Liver (tissue), 9 donors: Measurements from ENCODE around the gene DUS3L. TPM values are rescaled to one million over a fixed set of nuclear protein-coding genes. Genes with fewer than 3 reads are reported as not detected.

Source experiments
- DNase-seq: peaks from one replicate; pipeline ENCODE4 v3.0.0-alpha.2; 2017; ENCODE audit warnings: low spot score
- H3K27ac ChIP-seq, 2 donors: one replicate each; pipeline ENCODE4 v1.7.0; 2013; ENCODE audit warnings: inconsistent platforms in 2 of 2, low read length in 2 of 2, control low read depth in 1 of 2, low read depth in 1 of 2, mild to moderate bottlenecking in 1 of 2
- H3K27me3 ChIP-seq, 4 donors: one replicate each; pipeline versions ENCODE4 v1.6.1 to v1.7.0; 2013; ENCODE audit warnings: low read length in 3 of 4, inconsistent platforms in 1 of 4, mild to moderate bottlenecking in 1 of 4, moderate library complexity in 1 of 4; ENCODE audit not compliant: control insufficient read depth in 4 of 4, insufficient read depth in 4 of 4
- H3K36me3 ChIP-seq, 4 donors: one replicate each; pipeline versions ENCODE4 v1.6.1 to v1.7.0; 2013; ENCODE audit warnings: low read length in 3 of 4, mild to moderate bottlenecking in 3 of 4, low read depth in 1 of 4, moderate library complexity in 1 of 4; ENCODE audit not compliant: control insufficient read depth in 4 of 4, insufficient read depth in 3 of 4
- H3K4me1 ChIP-seq, 4 donors: one replicate each; pipeline versions ENCODE4 v1.6.1 to v1.7.0; 2013; ENCODE audit warnings: low read length in 3 of 4, mild to moderate bottlenecking in 3 of 4, moderate library complexity in 1 of 4; ENCODE audit not compliant: control insufficient read depth in 4 of 4, insufficient read depth in 4 of 4
- H3K4me3 ChIP-seq, 3 donors: one replicate each; pipeline versions ENCODE4 v1.6.1 to v1.7.0; 2013; ENCODE audit warnings: low read length in 3 of 3, control low read depth in 1 of 3, low read depth in 1 of 3, mild to moderate bottlenecking in 1 of 3
- H3K9ac ChIP-seq, 2 donors: one replicate each; pipeline ENCODE4 v1.7.0; 2013; ENCODE audit warnings: low read length in 2 of 2, mild to moderate bottlenecking in 2 of 2, moderate library complexity in 2 of 2, control low read depth in 1 of 2, low read depth in 1 of 2
- H3K9me3 ChIP-seq, 4 donors: one replicate each; pipeline versions ENCODE4 v1.6.1 to v1.7.0; 2013; ENCODE audit warnings: low read length in 3 of 4; ENCODE audit not compliant: control insufficient read depth in 4 of 4
- CTCF ChIP-seq: fragments of 150-350 bp; IDR thresholded peaks from 2 replicates; pipeline ENCODE4 v1.5.1; 2017; ENCODE audit warnings: improper control_type of control experiment, low read depth, low read length; ENCODE audit not compliant: missing input control
- EGR1 ChIP-seq, 2 donors: IDR thresholded peaks; 2 replicates each; pipeline ENCODE4 v1.6.1; 2016 to 2018; ENCODE audit warnings: antibody characterized with exemption in 2 of 2, low read depth in 2 of 2
- FOXA1 ChIP-seq: IDR thresholded peaks from 2 replicates; pipeline ENCODE4 v1.6.1; 2016; ENCODE audit warnings: antibody characterized with exemption
- FOXA2 ChIP-seq: IDR thresholded peaks from 2 replicates; pipeline ENCODE4 v1.6.1; 2016; ENCODE audit warnings: antibody characterized with exemption
- GABPA ChIP-seq, 2 donors: IDR thresholded peaks in 1 of 2; conservative IDR thresholded peaks in 1 of 2; 2 replicates each; pipeline ENCODE4 v1.6.1; 2016; ENCODE audit warnings: antibody characterized with exemption in 2 of 2, mild to moderate bottlenecking in 1 of 2, moderate library complexity in 1 of 2
- HNF4A ChIP-seq, 2 donors: conservative IDR thresholded peaks; 2 replicates each; pipeline ENCODE4 v1.6.1; 2016; ENCODE audit warnings: antibody characterized with exemption in 2 of 2, mild to moderate bottlenecking in 2 of 2
- HNF4G ChIP-seq: IDR thresholded peaks from 2 replicates; pipeline ENCODE4 v1.6.1; 2016; ENCODE audit warnings: antibody characterized with exemption
- JUND ChIP-seq, 2 donors: IDR thresholded peaks; 2 replicates each; pipeline ENCODE4 v1.6.1; 2016; ENCODE audit warnings: antibody characterized with exemption in 2 of 2
- NR2F2 ChIP-seq: IDR thresholded peaks from 2 replicates; pipeline ENCODE4 v1.6.1; 2016; ENCODE audit warnings: antibody characterized with exemption
- RAD21 ChIP-seq, 2 donors: IDR thresholded peaks; 2 replicates each; pipeline ENCODE4 v1.6.1; 2016; ENCODE audit warnings: antibody characterized with exemption in 2 of 2, mild to moderate bottlenecking in 2 of 2
- RXRA ChIP-seq, 2 donors: IDR thresholded peaks; 2 replicates each; pipeline ENCODE4 v1.6.1; 2017 to 2018; ENCODE audit warnings: antibody characterized with exemption in 2 of 2, mild to moderate bottlenecking in 1 of 2
- SP1 ChIP-seq: IDR thresholded peaks from 2 replicates; pipeline ENCODE4 v1.6.1; 2018; ENCODE audit warnings: antibody characterized with exemption, mild to moderate bottlenecking
- TAF1 ChIP-seq: conservative IDR thresholded peaks from 2 replicates; pipeline ENCODE4 v1.6.1; 2016; ENCODE audit warnings: antibody characterized with exemption, mild to moderate bottlenecking
- YY1 ChIP-seq: IDR thresholded peaks from 2 replicates; pipeline ENCODE4 v1.6.1; 2016; ENCODE audit warnings: antibody characterized with exemption, mild to moderate bottlenecking
- ZBTB33 ChIP-seq: IDR thresholded peaks from 2 replicates; pipeline ENCODE4 v1.6.1; 2016; ENCODE audit warnings: antibody characterized with exemption
- WGBS: extraction: QIAGEN DNeasy Blood & Tissue Kit; methylation state at CpG from one replicate; pipeline ENCODE4 v1.1.7; 2013; 5-methylcytosine and 5-hydroxymethylcytosine counted together
- polyA plus RNA-seq, 2 donors: library from polyadenylated mRNA; stranded (reverse) in 1 of 2; unstranded in 1 of 2; fragments of 200-250 nt in 1 of 2; fragments of >200 nt in 1 of 2; fragmentation: Nextera tagmentation in 1 of 2; extraction: Ambion mirVana in 1 of 2; gene quantifications; one replicate each; pipeline versions ENCODE4 v1.2.1 to v1.2.3, GENCODE V29; 2013 to 2015
- total RNA-seq, 2 donors: library from RNA; depleted of rRNA; stranded (reverse); fragments of >200 nt; gene quantifications; one replicate each; pipeline ENCODE4 v1.2.3, GENCODE V29; 2014
- TF ChIP-seq, protein P1 (sequence below): IDR thresholded peaks from 2 replicates; pipeline ENCODE4 v1.6.1; 2016; ENCODE audit warnings: antibody characterized with exemption, mild to moderate bottlenecking
- TF ChIP-seq, protein P2 (sequence below): IDR thresholded peaks from 2 replicates; pipeline ENCODE4 v1.6.1; 2016; ENCODE audit warnings: antibody characterized with exemption
- TF ChIP-seq, protein P3 (sequence below): IDR thresholded peaks from 2 replicates; pipeline ENCODE4 v1.6.1; 2016; ENCODE audit warnings: antibody characterized with exemption
- donor health status: healthy.
- donor health status: healthy.
- donor health status: healthy.
- donor health status: healthy.
- donor health status: healthy.

Gene DUS3L
- total and polyA plus RNA-seq, 4 donors, result 12.2 to 19.0 (median 16.9) TPM

- WGBS, result 96% methylated on average over 39 of the region's 39 CpGs
- H3K9me3 ChIP-seq, result no peaks in the 10 kb centered on the region
- peaks cover 8 to 54% (median 32%) of the 10 kb centered on the region in 4 donors for H3K36me3 ChIP-seq
- no peak for TF ChIP-seq CTCF
- TF ChIP-seq, protein P1, sequence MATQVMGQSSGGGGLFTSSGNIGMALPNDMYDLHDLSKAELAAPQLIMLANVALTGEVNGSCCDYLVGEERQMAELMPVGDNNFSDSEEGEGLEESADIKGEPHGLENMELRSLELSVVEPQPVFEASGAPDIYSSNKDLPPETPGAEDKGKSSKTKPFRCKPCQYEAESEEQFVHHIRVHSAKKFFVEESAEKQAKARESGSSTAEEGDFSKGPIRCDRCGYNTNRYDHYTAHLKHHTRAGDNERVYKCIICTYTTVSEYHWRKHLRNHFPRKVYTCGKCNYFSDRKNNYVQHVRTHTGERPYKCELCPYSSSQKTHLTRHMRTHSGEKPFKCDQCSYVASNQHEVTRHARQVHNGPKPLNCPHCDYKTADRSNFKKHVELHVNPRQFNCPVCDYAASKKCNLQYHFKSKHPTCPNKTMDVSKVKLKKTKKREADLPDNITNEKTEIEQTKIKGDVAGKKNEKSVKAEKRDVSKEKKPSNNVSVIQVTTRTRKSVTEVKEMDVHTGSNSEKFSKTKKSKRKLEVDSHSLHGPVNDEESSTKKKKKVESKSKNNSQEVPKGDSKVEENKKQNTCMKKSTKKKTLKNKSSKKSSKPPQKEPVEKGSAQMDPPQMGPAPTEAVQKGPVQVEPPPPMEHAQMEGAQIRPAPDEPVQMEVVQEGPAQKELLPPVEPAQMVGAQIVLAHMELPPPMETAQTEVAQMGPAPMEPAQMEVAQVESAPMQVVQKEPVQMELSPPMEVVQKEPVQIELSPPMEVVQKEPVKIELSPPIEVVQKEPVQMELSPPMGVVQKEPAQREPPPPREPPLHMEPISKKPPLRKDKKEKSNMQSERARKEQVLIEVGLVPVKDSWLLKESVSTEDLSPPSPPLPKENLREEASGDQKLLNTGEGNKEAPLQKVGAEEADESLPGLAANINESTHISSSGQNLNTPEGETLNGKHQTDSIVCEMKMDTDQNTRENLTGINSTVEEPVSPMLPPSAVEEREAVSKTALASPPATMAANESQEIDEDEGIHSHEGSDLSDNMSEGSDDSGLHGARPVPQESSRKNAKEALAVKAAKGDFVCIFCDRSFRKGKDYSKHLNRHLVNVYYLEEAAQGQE, result no peak
- TF ChIP-seq ZBTB33, result no peak
- no peak for TF ChIP-seq RXRA (IDR thresholded peaks at IDR 0.05)
- TF ChIP-seq, protein P2, sequence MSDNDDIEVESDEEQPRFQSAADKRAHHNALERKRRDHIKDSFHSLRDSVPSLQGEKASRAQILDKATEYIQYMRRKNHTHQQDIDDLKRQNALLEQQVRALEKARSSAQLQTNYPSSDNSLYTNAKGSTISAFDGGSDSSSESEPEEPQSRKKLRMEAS, result no peak
- no peak for TF ChIP-seq TAF1
- no peak for TF ChIP-seq FOXA2
- TF ChIP-seq RAD21 (IDR thresholded peaks at IDR 0.05), result no peak
- no peak for TF ChIP-seq NR2F2
- TF ChIP-seq GABPA (IDR thresholded peaks at IDR 0.05 in 1 of 2, conservative IDR thresholded peaks at IDR 0.05 in 1 of 2), result no peak
- TF ChIP-seq SP1, result no peak
- no peak for TF ChIP-seq EGR1 (IDR thresholded peaks at IDR 0.05; ENCODE audit: low read depth in 2 of 2)
- no peak for TF ChIP-seq FOXA1
- no peak for TF ChIP-seq HNF4A (conservative IDR thresholded peaks at IDR 0.05)
- no peak for TF ChIP-seq HNF4G
- TF ChIP-seq YY1, result no peak
- TF ChIP-seq, protein P3, sequence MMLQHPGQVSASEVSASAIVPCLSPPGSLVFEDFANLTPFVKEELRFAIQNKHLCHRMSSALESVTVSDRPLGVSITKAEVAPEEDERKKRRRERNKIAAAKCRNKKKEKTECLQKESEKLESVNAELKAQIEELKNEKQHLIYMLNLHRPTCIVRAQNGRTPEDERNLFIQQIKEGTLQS, result no peak
- no peak for TF ChIP-seq JUND (IDR thresholded peaks at IDR 0.05)
- peaks cover 0 to 17% (median 8%) of the 10 kb centered on the region in 4 donors for H3K4me1 ChIP-seq
- no peak overlapping the region for H3K4me3 ChIP-seq
- H3K9ac ChIP-seq, result no peak overlapping the region
- no peaks in the 10 kb centered on the region for H3K27me3 ChIP-seq
- H3K27ac ChIP-seq, result no peak overlapping the region
- no peak for DNase-seq
Observed at GRCh38 chr19:5789351-5789761, 1.6 kb downstream of the DUS3L start.
